Upper lobe of left lung (tissue), 6 donors: ENCODE measurements around the gene MOBP. TPM values are rescaled to one million over a fixed set of nuclear protein-coding genes. Genes with fewer than 3 reads are reported as not detected.

Experiments
- ATAC-seq, 2 donors: fragments of 200-7000 bp; cut with Tn5 transposase; one replicate each; pipeline ENCODE4 v1.9.1; 2022; ENCODE audit warnings: mild to moderate bottlenecking in 2 of 2, moderate library complexity in 2 of 2; ENCODE audit not compliant: low FRiP score in 2 of 2
- DNase-seq, 2 donors: peaks; one replicate each; pipeline ENCODE4 v3.0.0-alpha.2; 2019 to 2020
- H3K27ac ChIP-seq, 4 donors: fragments of 200-600 bp; sonication (generic); one replicate each; pipeline ENCODE4 v1.5.1; 2016 to 2019
- H3K27me3 ChIP-seq, 4 donors: fragments of 200-600 bp; sonication (generic); one replicate each; pipeline ENCODE4 v1.5.1; 2017 to 2019
- H3K36me3 ChIP-seq, 4 donors: fragments of 200-600 bp; sonication (generic); one replicate each; pipeline ENCODE4 v1.5.1; 2016 to 2019
- H3K4me1 ChIP-seq, 4 donors: fragments of 200-600 bp; sonication (generic); one replicate each; pipeline ENCODE4 v1.5.1; 2018 to 2019
- H3K4me3 ChIP-seq, 4 donors: fragments of 200-600 bp; sonication (generic); one replicate each; pipeline ENCODE4 v1.5.1; 2017 to 2019; ENCODE audit warnings: mild to moderate bottlenecking in 2 of 4, moderate library complexity in 1 of 4
- H3K9me3 ChIP-seq, 4 donors: fragments of 200-600 bp; sonication (generic); one replicate each; pipeline ENCODE4 v1.5.1; 2018 to 2019
- EP300 ChIP-seq, 4 donors: sonication (generic); formaldehyde crosslinking; IDR thresholded peaks; one replicate each; pipeline ENCODE4 v1.5.1; 2017; ENCODE audit warnings: antibody characterized with exemption in 4 of 4, control low read depth in 2 of 4
- POLR2A ChIP-seq, 4 donors: fragments of 450-650 bp; IDR thresholded peaks; one replicate each; pipeline ENCODE4 v1.5.1; 2016 to 2017; ENCODE audit warnings: antibody characterized with exemption in 4 of 4, mild to moderate bottlenecking in 2 of 4
- POLR2AphosphoS5 ChIP-seq, 2 donors: sonication (generic); formaldehyde crosslinking; IDR thresholded peaks; one replicate each; pipeline ENCODE4 v1.5.1; 2017; ENCODE audit warnings: antibody characterized with exemption in 2 of 2
- WGBS, 2 donors: methylation state at CpG; one replicate each; pipeline ENCODE4 v1.1.5; 2017 to 2018; 5-methylcytosine and 5-hydroxymethylcytosine counted together
- total RNA-seq, 6 donors: library from RNA; depleted of rRNA in 4 of 6; stranded (reverse); fragments of >200 nt in 4 of 6; gene quantifications; one replicate each; pipeline versions ENCODE4 v1.1.0 to v1.2.1, GENCODE V29; 2016 to 2021
- TF ChIP-seq, protein P1 (sequence below), 6 experiments: fragments of 450-650 bp in 4 of 6; fragments of 200-600 bp in 2 of 6; sonication (generic) in 2 of 6; IDR thresholded peaks; one replicate each; pipeline ENCODE4 v1.5.1; 2016 to 2019; ENCODE audit warnings: antibody characterized with exemption in 6 of 6
- donor health status: DM: no; HTN: no; CAD: no; lungs with moderate emphysema.
- donor health status: DM: no; HTN: yes; CAD: no; lungs with severe emphysema.

MOBP gene
- total RNA-seq, 6 donors from 2014 or later = 0.22 TPM; not detected in 5

DNA sequence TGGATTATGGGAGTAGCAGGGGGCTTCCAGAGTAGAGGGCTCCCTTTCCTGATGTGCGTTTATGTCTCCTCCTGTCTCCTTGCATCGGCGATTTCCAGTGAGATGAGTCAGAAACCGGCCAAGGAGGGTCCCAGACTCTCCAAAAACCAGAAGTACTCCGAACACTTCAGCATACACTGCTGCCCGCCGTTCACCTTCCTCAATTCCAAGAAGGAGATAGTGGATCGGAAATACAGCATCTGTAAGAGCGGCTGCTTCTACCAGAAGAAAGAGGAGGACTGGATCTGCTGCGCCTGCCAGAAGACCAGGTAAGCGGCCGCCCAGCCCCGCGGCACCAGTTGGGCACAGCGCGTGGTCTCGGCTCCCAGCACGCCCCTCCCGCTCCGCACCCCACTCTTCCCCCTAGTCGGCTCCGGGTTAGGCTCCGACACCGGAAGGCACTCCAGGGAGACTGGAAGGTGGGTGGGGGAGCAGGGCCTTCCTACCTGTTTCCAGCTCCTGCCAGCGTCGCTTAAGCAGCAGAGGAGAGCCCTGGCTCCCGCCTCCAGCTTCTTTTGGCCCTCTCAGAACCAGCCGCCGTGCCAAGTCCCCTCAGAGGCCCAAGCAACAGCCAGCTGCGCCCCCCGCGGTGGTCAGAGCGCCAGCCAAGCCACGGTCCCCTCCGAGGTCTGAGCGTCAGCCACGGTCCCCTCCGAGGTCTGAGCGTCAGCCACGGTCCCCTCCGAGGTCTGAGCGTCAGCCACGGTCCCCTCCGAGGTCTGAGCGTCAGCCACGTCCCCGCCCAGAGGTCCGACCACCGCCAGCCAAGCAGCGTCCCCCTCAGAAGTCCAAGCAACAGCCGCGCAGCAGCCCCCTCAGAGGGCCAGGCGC is 34.7 kb downstream of the MOBP start:
- WGBS, 2 donors = 27 to 45% methylated on average over 25 to 42 of the region's 53 CpGs
- Histone ChIP-seq H3K27me3 (peaks cover 0 to 8% (median 4%) of the 10 kb centered on the region in 4 donors), H3K9me3 (no peaks in the 10 kb centered on the region), H3K27ac (no peak overlapping the region), H3K4me1 (peaks cover 0 to 13% (median 2%) of the 10 kb centered on the region in 4 donors), H3K36me3 (no peaks in the 10 kb centered on the region), H3K4me3 (peak overlapping the region in 3 of 4 donors; percentile 15 to 31 (median 21))
- DNase-seq (peak in 1 of 2 donors; percentile 80), ATAC-seq (no peak)
- no peak for TF ChIP-seq EP300 (IDR thresholded peaks at IDR 0.05)

DNA sequence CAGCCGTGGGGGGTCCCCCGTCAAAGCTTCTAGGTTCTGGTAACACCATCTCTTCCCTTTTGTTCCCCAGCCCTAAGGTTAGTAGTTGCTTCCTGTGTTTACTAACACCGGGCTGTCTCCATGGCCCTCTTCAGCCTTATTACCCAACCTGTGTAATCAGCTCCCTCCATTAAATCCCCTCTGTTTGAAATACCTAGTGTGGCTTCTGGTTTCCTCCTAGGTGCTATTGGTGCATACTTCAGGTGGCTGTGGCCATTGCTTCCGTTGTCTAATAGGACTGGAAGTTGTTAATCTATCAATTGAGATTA is 35.3 kb downstream of the MOBP start:
- Histone ChIP-seq H3K4me3 (peak overlapping the region in 2 of 4 donors; percentile 15 to 31), H3K27ac (no peak overlapping the region), H3K36me3 (no peaks in the 10 kb centered on the region), H3K27me3 (peaks cover 0 to 8% (median 4%) of the 10 kb centered on the region in 4 donors), H3K4me1 (peaks cover 0 to 13% (median 2%) of the 10 kb centered on the region in 4 donors), H3K9me3 (no peaks in the 10 kb centered on the region)
- TF ChIP-seq, protein P1, sequence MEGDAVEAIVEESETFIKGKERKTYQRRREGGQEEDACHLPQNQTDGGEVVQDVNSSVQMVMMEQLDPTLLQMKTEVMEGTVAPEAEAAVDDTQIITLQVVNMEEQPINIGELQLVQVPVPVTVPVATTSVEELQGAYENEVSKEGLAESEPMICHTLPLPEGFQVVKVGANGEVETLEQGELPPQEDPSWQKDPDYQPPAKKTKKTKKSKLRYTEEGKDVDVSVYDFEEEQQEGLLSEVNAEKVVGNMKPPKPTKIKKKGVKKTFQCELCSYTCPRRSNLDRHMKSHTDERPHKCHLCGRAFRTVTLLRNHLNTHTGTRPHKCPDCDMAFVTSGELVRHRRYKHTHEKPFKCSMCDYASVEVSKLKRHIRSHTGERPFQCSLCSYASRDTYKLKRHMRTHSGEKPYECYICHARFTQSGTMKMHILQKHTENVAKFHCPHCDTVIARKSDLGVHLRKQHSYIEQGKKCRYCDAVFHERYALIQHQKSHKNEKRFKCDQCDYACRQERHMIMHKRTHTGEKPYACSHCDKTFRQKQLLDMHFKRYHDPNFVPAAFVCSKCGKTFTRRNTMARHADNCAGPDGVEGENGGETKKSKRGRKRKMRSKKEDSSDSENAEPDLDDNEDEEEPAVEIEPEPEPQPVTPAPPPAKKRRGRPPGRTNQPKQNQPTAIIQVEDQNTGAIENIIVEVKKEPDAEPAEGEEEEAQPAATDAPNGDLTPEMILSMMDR (IDR thresholded peaks at IDR 0.05) = no peak
- TF ChIP-seq POLR2AphosphoS5 (IDR thresholded peaks at IDR 0.05) (no peak), EP300 (IDR thresholded peaks at IDR 0.05) (no peak), POLR2A (IDR thresholded peaks at IDR 0.05) (no peak)
- WGBS, 2 donors = 46 to 58% methylated on average over 4 of the region's 4 CpGs
- no peak for DNase-seq
- ATAC-seq = no peak

DNA sequence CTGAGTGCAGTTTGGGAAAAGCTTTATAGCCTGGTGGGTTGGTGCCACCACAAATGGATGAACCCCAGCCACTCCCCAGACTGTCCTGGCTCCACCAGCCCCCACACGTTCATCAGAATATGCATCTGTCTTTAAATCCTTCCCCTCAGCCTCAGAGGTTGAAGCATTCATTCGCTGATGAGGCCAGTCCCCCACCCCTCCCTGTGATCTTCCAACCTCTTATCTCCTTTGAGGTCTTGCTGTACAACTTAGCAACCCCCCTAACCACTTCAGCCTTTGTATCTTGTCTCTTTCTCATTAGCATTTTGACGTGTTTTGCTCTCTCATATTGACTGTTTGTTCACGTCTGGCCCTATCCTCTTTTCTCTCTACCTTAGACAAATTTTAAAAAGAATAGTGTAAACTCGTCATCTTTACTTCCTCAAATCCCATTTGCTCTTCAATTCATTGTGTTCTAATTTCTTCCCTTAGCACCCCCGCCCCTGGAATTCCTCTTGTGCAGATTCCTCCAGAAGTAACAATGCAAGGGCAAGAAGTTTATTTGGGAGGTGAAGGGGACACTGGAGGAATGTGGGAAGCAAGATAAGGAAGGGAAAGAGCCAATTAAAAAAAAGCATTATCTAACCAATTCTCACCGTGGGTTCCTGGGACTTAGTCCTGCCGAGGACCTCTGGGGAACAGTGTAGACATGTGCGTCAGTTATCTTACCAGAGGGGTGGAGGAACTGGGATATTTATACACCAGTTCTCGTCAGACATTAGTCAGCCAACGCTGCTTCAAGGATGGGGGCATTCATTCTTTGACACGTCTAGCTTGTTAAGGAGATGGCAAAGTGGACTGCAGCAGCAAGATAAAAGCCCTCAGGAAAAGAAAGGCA is 38.6 kb downstream of the MOBP start:
- DNase-seq (no peak), ATAC-seq (peak in 1 of 2 donors; percentile 24)
- Histone ChIP-seq H3K27me3 (peaks cover 0 to 8% (median 4%) of the 10 kb centered on the region in 4 donors), H3K27ac (no peak overlapping the region), H3K36me3 (no peaks in the 10 kb centered on the region), H3K9me3 (peaks cover 0 to 4% (median 0%) of the 10 kb centered on the region in 4 donors), H3K4me3 (no peak overlapping the region), H3K4me1 (peaks cover 0 to 8% (median 2%) of the 10 kb centered on the region in 4 donors)
- TF ChIP-seq, protein P1 (IDR thresholded peaks at IDR 0.05) = no peak
- no peak for TF ChIP-seq POLR2A (IDR thresholded peaks at IDR 0.05)
- TF ChIP-seq POLR2AphosphoS5 (IDR thresholded peaks at IDR 0.05) = no peak
- 30 to 41% methylated on average over 12 of the region's 12 CpGs for WGBS, 2 donors

DNA sequence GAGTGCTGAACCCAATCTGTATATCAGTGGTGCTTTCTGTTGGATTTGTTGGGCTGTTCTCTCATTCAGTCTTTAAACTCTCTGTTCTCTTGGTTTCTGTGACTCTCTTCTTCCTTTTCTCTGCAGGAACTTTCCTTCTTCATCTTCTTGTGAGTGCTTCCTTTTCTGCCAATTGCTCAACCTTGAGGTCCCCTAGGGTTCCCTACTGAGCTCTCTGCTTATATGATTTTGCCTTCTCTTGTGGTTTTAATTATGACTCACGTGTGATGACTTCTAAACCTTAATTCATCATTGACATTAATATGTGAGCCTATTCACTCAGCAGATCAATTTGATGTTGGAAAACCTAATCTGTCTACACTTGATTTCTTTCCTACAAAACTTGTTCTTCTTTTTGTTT is 39.4 kb downstream of the MOBP start:
- H3K9me3 ChIP-seq = peaks cover 0 to 4% (median 0%) of the 10 kb centered on the region in 4 donors
- DNase-seq = no peak
- no peaks in the 10 kb centered on the region for H3K36me3 ChIP-seq
- 21 to 43% methylated on average over 1 of the region's 1 CpG for WGBS, 2 donors
- no peak overlapping the region for H3K4me3 ChIP-seq
- TF ChIP-seq POLR2A (IDR thresholded peaks at IDR 0.05) = no peak
- TF ChIP-seq POLR2AphosphoS5 (IDR thresholded peaks at IDR 0.05) = no peak
- TF ChIP-seq EP300 (IDR thresholded peaks at IDR 0.05) = no peak
- TF ChIP-seq, protein P1 (IDR thresholded peaks at IDR 0.05) = no peak
- no peak for ATAC-seq
- H3K27ac ChIP-seq = no peak overlapping the region
- peaks cover 0 to 8% (median 4%) of the 10 kb centered on the region in 4 donors for H3K27me3 ChIP-seq
- peaks cover 0 to 8% (median 2%) of the 10 kb centered on the region in 4 donors for H3K4me1 ChIP-seq

DNA sequence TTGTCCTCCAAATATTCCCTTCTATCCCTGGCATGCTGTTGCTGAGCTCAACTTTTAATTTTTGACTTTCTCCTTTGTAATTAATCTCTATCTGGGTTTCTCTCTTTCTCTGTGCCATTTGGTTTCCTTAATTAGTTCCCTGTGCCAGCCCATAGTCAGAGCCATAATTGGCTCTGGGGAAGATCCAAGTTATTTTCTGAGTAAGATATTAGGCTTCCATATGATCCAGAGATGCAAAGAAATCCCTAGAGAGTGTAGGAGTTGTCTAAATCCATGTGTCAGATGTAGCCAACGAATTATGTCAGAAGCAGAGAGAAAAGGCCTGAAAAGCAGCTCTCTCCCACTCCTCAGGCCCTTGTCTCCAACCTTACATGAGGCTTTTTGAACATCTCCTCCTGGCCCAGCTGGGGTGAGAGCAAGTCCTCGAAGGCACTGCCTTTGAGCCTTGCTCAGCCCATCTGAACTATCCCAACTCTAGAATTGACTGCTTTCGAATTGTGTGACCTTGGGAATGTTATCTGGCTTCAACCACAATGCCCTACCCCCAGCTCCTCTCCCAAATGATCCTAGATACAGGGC is 46.4 kb downstream of the MOBP start:
- Histone ChIP-seq H3K9me3 (peaks cover 0 to 4% (median 0%) of the 10 kb centered on the region in 4 donors), H3K27ac (no peak overlapping the region), H3K4me3 (no peak overlapping the region), H3K27me3 (no peaks in the 10 kb centered on the region), H3K4me1 (no peaks in the 10 kb centered on the region), H3K36me3 (no peaks in the 10 kb centered on the region)
- WGBS, 2 donors = 73 to 79% methylated on average over 3 of the region's 3 CpGs
- ATAC-seq = no peak
- DNase-seq = no peak
- TF ChIP-seq EP300 (IDR thresholded peaks at IDR 0.05) = no peak
- TF ChIP-seq POLR2AphosphoS5 (IDR thresholded peaks at IDR 0.05) = no peak
- TF ChIP-seq, protein P1 (IDR thresholded peaks at IDR 0.05) = no peak
- TF ChIP-seq POLR2A (IDR thresholded peaks at IDR 0.05) = no peak
